HG03378 (cell line): ENCODE data around the gene CCL20.
"Not testable (repeated sequence)": the region's sequence is repeated elsewhere in the genome, so short reads cannot be mapped to it uniquely, and the experiment has no call there.

Experiments used
- ATAC-seq: cut with Tn5 transposase; IDR thresholded peaks from one replicate; pipeline ENCODE4 v1.9.1; 2021; ENCODE audit warnings: mild to moderate bottlenecking, moderate library complexity; ENCODE audit not compliant: unreplicated experiment

Gene CCL20

DNA sequence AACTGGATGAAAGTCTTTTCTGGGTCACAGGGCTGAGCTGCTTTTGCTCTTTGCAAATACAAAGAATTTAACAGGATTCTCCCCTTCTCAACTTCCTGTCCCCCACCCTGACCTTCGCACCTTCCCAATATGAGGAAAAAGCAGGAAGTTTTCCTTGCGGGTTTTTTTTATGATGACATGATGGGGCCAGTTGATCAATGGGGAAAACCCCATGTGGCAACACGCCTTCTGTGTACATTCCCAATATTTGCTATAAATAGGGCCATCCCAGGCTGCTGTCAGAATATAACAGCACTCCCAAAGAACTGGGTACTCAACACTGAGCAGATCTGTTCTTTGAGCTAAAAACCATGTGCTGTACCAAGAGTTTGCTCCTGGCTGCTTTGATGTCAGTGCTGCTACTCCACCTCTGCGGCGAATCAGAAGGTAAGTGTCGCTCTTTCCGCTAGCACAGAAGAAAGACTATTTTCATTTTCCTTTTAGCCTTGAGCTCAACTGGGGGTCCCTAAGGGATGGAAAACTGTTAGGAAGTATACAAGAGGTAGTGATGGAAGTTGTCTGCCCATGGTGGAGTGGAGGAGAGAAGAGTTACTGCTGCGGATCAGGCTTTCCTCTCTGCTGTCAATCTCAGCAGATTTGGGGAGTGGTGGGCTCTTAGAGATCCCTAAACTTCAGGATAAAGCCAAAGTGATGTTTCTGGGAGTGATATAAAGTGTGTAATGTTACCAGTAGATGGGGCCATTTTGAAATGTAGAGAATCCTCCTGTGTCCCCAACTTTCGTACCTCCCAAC lies at the start of gene CCL20:
CCL20 (plus strand) TSS at position 281 of the 792 bp plus-strand sequence; CDS start at position 351, 70 bp downstream.
- ATAC-seq = no peak

GRCh38 chr2:227765788-227766372 lies 47.8 kb upstream of the CCL20 start:
- ATAC-seq = no peak

- ATAC-seq = peak; percentile 98
Measured at GRCh38 chr2:227766373-227766883, 47.2 kb upstream of the CCL20 start.

GRCh38 chr2:227767830-227768229 lies 45.8 kb upstream of the CCL20 start:
- ATAC-seq = no peak

GRCh38 chr2:227772197-227772661 lies 41.4 kb upstream of the CCL20 start:
- no peak for ATAC-seq

DNA sequence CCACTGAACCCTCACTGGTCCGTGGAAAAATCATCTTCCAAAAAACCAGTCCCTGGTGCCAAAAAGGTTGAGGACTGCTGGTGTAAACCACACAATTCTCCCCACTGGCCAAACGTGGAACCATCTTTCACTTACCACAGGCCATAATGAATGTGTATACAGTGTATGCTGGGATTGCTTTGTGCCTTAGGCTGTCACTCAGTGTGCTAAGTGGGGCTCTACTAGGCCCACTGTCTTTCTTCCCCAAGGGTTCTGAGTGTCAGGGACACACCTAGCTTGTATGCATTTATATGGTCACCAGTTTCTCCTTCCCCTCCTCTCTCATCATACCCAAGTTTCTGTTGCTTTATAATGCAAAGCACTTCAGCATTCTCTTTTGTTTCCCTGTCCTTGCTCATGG lies 40.7 kb upstream of the CCL20 start:
- ATAC-seq = no peak

DNA sequence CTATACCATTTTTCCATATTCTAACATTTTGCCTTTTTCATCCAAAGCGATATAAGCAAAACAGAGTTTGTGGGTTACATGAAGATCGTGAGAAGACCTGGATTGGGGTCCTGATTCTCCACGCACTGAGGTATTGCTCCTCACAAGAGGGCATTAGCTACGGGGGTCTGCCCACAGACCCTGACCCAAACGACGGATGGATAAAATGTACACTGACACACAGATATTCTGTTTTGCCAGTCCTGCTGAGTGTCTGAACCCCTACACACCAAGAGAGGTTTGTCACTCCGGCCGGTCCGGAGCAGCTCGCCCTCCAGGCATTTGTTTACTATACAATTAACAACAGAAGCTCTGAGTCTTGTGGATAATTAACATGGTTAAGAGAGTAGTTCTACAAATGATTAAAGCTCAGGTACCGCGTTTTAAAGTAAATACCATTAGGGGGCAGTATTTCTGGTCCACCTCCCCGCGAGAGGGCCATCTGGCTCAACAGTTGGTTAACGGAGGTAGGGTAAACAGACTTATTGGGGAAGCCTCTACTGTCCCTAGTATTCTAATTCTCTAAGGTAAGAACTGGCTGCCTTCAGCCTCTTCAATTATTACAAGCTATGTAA lies 39.5 kb upstream of the CCL20 start:
- ATAC-seq = no peak

DNA sequence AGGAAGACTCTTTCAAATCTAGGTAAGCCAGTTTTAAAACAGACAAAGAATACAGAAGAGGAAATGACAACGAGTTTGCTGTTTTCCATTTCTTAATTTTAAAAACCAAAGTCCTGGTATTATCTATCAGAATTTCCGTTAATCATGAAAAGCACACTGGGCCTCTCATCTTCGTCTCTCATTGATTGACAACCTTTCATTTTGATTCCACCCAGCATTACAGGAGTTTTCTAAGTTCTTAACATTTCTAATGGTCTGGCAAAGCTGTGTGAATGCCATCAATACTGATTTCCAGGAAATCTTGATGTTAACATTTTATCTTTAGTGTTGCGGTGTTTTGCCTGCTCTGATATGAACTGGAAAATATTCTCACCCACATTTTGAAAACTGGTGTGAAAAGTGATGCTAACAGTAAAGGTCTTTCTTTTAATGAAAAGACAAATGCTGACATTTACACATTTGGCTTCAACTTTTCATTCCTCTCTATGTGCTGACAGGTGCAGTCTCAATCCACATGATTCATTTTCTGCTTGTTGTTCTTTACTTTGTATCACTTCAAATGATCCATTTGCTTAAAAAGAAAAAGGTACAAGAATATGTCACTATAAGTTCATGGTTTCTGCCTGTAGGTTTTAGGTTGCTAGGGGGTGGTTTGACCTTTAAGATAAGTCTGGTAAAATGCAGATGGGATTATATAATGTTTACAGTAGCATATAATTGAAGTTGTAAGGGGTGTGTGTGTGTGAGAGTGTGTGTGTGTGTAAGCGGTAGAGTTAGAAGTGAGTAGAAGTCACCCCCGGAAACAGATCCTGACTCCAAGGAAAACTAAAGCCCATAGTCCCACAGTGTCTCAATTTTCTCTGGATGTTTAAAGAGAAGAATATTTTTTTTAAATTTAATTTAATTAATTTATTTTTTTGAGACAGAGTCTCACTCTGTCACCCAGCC lies 38.5 kb upstream of the CCL20 start:
- ATAC-seq = no peak

- ATAC-seq = no peak
Measured at GRCh38 chr2:227780981-227781615, 32.5 kb upstream of the CCL20 start.

DNA sequence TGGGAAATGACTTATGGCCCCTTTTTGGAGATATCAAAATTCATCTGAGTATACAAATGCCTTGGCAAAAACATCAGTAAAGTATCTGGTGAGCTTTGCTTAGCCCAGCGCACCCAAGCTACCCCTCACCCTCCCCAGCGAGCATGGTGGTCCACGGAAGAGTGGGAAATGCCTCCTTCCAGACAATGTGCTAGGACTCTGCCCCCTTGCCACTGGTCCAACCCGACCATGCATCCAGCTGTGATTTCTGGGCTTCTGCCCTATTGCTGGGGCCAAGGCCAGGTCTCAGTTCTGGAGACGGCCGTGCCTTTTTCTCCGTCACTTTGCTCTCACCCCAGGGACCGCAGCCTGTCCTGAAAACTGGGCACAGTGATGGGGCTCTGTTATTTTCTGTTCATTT lies 31.8 kb upstream of the CCL20 start:
- ATAC-seq = no peak

DNA sequence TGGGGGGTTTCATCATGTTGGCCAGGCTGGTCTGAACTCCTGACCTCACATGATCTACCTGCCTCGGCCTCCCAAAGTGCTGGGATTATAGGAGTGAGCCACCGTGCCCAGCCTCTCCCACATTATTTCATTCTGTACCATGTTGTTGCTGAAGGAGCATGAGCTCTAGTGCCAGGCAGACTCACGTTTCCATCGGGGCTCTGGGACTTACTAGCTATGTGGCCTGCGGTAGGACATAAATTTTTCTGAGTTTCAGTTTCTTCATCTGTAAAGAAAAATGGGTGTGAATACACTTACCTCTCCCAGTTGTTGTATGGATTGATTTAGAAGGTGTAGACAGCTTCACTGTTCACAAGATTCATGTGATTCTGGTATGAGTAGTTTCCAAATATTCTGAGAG lies 30.8 kb upstream of the CCL20 start:
- no peak for ATAC-seq

- ATAC-seq = peak; percentile 98
Measured at GRCh38 chr2:227783404-227784138, 30.1 kb upstream of the CCL20 start.

DNA sequence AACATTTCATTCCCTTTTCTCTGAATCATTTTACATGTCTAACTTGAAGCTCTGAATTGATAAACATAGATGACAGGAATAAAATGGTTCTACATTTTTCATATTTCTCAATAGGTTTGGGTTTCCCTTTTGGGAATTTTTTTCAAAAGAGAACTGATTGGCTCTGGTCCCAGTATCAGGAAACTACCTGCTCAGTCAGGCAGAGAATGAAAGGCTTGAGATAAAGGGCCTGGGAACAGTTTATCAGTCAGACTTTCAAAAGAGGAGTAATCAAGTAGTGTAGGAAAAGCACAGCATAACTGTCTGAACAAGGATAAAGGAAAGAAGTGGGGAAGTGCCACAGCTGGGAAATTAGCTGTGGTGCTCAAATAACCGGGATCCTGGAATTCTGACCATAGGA lies 28.3 kb upstream of the CCL20 start:
- no peak for ATAC-seq

- ATAC-seq = no peak
Measured at GRCh38 chr2:227788561-227789018, 25.1 kb upstream of the CCL20 start.

DNA sequence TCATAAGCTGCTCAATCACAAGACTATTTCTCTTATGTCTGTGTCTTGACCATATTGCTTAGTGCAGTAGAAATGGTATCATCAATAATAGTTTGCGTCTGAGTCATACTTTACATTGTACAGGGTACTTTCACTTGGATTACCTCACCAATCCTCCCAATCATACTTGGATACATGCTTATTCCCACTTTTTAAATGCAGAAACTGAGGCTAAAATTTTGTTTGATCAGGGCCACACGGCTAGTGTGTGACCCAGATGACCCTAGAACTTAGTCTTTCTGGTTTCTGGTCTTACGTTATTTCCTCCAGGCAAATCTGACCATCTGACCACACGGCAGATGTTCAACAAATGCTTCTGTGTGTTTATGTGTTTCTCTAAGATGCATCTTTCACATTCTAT lies 23.8 kb upstream of the CCL20 start:
- ATAC-seq = no peak

DNA sequence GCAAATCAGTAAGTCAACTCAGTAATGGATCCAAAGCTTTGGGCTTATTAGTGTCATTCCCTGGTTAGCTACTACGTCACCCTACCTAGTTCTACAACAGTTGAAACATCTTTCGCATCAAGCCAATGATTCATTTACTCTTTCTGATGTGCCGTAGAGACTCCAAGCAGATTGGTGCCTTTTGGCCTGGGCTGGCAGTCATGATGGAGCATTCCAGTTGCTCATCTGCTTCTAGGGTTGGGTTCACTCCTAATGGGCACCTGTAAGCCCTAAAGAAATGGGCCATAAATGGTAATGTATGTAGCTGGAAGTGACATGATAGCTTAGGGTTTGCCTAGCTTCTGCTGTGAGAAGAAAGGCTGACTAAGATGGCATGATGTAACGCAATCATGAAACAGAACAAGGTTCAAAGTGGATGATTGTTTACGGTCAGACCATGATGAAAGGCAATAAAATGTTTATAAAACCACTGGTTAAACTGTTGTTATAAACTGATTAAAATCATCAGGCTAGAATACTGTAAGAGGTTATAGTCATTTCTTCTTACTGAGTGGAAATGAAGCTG lies 20.4 kb upstream of the CCL20 start:
- no peak for ATAC-seq

DNA sequence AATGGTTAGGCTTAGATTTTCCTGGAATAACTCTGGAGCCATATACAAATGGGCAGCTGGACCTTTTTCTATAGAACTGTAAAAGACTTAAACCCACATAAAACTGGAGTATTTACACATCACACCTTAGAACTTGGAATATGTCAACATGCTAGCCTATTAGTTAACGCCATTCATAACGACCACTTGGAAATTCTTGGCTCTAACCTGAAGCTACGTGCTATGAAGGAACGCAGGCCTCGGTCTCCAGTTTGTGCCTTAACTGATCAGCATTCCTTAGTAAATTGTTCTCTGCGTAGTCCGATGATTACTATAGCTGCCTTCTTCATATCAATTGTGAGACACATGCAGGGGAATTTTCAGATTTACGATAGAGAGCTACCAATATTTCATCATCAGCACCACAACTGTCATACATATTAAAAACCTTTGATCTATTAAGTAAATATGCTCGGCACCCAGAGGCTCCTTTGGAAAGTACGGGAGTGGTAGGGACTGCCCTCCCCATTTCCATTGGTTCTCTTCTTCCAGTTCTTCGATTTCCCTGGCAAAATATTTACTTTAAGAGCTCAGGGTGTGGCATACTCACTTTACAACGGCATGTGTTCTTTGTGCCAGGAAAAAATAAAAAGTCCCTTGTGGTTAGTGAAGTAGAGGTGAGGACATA lies 17.5 kb upstream of the CCL20 start:
- no peak for ATAC-seq

- not testable (repeated sequence) for ATAC-seq
Measured at GRCh38 chr2:227796768-227797167, 16.9 kb upstream of the CCL20 start.

DNA sequence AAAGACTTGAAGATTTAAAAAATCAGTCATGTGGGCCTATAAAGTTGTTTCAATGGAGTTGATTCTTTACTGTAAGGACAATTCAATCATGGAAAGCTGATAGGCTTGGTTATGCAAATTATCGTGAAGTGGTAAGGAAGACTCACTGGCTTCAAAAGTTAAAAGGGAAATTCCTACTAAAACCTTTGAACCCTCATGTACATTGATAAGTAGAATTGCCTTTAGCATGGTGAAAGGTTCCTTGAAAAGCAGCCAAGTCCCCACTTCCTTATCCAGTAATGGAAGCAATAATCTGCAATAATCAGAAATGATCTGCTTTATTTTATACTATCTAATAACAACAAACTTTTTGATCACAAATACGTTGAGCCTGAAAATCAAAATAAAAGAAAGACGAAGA lies 14.4 kb upstream of the CCL20 start:
- ATAC-seq = no peak
